Measurements from ENCODE around the gene GGNBP2.
"Not testable (repeated sequence)": the region's sequence is repeated elsewhere in the genome, so short reads cannot be mapped to it uniquely, and the experiment has no call there.

GGNBP2 gene, protein sequence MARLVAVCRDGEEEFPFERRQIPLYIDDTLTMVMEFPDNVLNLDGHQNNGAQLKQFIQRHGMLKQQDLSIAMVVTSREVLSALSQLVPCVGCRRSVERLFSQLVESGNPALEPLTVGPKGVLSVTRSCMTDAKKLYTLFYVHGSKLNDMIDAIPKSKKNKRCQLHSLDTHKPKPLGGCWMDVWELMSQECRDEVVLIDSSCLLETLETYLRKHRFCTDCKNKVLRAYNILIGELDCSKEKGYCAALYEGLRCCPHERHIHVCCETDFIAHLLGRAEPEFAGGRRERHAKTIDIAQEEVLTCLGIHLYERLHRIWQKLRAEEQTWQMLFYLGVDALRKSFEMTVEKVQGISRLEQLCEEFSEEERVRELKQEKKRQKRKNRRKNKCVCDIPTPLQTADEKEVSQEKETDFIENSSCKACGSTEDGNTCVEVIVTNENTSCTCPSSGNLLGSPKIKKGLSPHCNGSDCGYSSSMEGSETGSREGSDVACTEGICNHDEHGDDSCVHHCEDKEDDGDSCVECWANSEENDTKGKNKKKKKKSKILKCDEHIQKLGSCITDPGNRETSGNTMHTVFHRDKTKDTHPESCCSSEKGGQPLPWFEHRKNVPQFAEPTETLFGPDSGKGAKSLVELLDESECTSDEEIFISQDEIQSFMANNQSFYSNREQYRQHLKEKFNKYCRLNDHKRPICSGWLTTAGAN

GRCh38 chr17:36544307-36545076 is at the start of gene GGNBP2:
GGNBP2 (plus strand) TSS chr17:36544919; CDS start chr17:36545725, 806 bp downstream.
- no peak for FAIRE-seq

GRCh38 chr17:36495076-36495578 is 49.6 kb upstream of the GGNBP2 start:
- no peak for DNase-seq (ENCODE audit: insufficient read length, low spot score)
- no peak for FAIRE-seq

More at GRCh38 chr17:36544307-36545076, at the start of gene GGNBP2:
- DNase-seq (ENCODE audit: insufficient read length, low spot score), result peak; percentile 85

DNA sequence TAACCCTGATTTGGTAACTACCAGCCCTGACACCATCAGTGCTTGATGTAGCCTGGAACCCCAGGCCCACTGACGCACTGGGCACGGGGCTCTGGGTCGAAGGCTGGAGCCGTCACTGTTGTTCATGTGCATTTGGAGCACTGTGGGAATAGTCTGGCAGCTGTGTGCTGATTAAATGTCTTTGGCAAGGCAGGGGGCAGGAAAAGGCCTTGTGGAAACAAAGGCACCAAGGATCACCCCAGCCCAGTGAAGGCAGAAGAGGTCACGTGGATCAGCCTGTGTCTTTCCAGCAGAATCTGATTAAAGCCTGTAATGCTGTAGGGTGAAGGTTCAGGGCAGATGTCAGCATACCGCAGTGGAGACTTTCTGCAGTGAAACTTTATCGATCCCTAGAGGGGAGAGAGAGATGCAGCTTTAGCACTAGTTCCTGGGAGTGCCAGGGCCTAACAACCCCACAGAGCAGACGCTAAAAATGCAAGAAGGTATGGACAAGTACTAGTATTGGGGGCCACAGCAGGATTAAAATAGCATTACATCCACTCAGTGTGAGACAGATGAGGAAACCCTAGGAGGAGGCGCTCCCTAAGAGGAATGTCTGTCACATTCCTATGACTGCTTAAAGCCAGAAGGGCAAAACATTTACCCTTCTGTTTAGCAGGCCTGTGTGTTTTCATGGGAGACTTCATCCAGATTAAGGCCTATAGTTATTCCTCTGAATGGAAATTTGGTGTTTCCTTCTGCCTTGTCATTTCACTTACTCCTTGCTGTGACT is 48.5 kb upstream of the GGNBP2 start:
- no peak for DNase-seq (ENCODE audit: insufficient read length, low spot score)
- no peak for FAIRE-seq

DNA sequence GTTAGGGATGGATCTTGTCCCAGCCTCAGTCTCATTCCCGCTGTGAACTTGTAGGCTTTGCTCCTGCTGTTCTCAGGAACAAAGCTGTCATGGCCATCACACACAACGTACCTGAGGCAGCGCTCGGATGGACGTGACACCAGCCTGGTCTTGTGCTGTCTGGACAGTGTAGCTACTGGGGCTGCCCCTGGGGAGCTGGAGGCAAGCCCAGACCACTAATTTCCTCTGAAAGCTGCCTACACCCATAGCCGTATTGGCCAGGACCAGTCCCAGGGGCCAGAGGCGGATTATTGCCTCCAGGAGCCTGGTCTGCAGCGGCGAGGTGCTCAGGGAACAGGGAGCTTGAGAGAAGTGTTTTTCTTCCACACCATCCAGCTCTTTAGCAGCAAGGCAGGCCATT is 46.6 kb upstream of the GGNBP2 start:
- FAIRE-seq (no peak), DNase-seq (ENCODE audit: insufficient read length, low spot score) (no peak)

GRCh38 chr17:36498560-36499300 is 46.0 kb upstream of the GGNBP2 start:
- DNase-seq (ENCODE audit: insufficient read length, low spot score) (no peak), FAIRE-seq (no peak)

- FAIRE-seq, result no peak
Observed at GRCh38 chr17:36500745-36501225, 43.9 kb upstream of the GGNBP2 start.

DNA sequence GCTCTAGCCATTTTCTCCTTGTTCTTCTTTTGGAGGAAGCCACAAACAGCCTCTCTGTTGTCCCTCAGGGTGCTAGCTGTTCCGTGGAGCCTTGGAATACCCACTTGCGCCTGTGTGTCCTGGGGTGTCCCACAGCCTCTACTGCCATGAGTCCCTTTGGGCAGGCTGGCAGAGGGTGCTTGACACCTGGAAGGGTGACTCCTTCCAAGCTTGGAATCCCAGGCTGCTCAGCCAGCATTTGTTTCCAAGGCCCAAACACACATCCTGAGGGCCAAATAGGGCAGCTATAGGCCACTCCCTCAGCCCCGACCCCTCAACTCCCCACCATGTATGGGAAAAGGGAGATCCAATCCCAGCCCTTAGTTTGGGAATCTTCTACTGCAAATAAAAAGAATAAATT is 43.4 kb upstream of the GGNBP2 start:
- DNase-seq (ENCODE audit: insufficient read length, low spot score) (no peak), FAIRE-seq (no peak)

More at GRCh38 chr17:36500745-36501225, 43.9 kb upstream of the GGNBP2 start:
- no peak for DNase-seq (ENCODE audit: insufficient read length, low spot score)

- DNase-seq (ENCODE audit: insufficient read length, low spot score) (no peak), FAIRE-seq (no peak)
Observed at GRCh38 chr17:36501963-36502362, 42.8 kb upstream of the GGNBP2 start.

DNA sequence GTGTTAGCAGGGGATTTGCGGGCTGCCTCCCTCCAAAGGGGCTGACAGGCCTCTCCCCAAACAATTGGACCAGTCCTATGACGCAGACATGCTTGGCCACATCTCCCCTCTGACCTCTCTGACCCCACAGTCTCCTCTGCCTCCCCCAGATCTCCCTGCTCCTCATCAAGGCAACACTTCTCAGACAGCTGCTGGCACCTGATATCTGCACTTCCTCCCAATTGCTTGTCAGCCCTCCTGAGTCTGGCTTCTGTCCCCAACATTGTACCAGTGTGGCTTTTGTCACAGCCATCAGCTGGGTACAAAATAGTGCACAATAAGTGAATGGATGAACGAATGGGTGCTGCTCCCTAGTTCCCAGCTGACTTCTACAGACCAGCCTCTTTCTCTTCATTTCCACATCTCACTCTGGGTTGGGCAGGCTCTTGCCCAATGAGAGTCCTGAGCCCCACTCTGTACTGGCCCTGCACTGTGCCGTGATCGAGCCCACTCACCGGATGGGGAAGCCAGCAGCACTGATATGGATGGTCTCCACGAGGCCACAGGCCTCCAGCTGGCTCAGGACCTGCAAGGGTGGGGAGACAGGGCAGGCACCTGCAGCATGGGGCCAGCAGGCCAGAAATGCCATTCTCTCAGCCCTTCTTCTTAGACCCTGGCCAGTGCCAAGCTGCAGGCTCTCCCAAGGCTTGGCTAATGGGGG is 41.1 kb upstream of the GGNBP2 start:
- no peak for FAIRE-seq

DNA sequence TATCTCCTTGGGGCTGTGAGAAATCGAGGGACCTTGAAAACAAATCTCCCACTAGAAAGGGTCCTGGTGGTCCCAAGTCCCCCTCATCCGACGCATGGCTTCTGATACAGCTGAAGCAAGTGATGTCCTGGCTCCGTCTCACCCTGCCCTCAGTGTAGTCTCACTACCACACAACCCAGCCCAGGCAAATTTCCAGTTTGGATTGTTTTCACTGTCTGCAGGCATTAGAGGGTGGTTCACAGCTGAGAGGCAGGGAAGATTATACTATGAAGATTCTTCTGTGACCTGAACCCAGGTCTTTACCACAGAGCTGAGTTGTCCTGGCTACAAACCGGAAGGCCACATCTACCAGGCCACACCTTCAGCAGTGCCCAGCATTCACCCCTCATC is 40.6 kb upstream of the GGNBP2 start:
- DNase-seq (ENCODE audit: insufficient read length, low spot score) (no peak), FAIRE-seq (no peak)

More for the DNA sequence above, 41.1 kb upstream of the GGNBP2 start:
- no peak for DNase-seq (ENCODE audit: insufficient read length, low spot score)

- DNase-seq (ENCODE audit: insufficient read length, low spot score) (no peak), FAIRE-seq (no peak)
Observed at GRCh38 chr17:36505171-36505570, 39.5 kb upstream of the GGNBP2 start.

DNA sequence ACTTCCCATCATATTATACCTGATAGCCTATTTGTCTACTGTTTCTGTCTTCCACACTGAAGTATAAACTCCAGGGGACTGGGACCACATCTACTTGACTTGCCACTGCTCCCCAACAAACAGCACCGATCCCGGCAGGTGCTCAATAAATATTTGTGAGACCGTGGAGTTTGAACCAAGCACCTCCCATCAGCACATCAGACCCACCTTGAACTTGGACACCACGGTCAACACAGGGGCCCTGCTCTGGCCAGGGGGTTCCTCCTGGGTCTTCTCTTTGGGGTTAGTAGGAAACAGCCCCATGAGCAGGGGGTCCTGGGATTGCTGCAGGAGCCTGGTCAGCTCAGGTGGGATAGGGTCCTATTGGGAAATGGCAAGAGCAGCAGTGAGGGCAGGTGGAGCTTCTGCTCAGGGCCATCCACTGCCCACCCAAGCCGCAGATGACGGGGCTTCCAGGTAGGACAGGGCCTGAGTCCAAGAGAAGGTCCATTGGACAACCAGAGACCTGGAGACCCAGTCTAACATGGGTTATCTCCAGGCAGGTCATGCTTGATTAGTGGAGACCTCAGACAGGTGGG is 38.4 kb upstream of the GGNBP2 start:
- FAIRE-seq, result no peak

GRCh38 chr17:36506831-36507230 is 37.9 kb upstream of the GGNBP2 start:
- DNase-seq (ENCODE audit: insufficient read length, low spot score) (no peak), FAIRE-seq (no peak)

More for the DNA sequence above, 38.4 kb upstream of the GGNBP2 start:
- DNase-seq (ENCODE audit: insufficient read length, low spot score), result no peak

DNA sequence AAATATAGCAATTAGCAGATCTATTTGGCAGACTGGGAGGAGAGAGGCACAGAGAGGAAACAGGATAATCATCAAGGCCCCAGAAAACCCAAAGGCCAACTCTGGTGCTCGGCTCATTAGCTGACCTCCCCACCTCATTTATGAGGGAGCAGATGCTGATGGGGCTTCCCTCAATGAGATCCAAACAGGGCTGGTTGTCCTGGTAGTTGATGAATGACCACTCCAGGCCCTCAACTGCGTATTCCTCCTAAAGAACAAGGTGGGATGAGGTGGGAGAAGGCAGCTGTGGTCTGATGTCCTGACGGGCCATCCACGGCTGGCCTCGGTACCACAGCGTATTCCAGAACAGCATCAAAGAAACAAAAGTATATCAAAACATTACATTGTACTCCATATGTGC is 37.5 kb upstream of the GGNBP2 start:
- DNase-seq (ENCODE audit: insufficient read length, low spot score) (no peak), FAIRE-seq (no peak)

- FAIRE-seq, result not testable (repeated sequence)
Observed at GRCh38 chr17:36508439-36508838, 36.3 kb upstream of the GGNBP2 start.

DNA sequence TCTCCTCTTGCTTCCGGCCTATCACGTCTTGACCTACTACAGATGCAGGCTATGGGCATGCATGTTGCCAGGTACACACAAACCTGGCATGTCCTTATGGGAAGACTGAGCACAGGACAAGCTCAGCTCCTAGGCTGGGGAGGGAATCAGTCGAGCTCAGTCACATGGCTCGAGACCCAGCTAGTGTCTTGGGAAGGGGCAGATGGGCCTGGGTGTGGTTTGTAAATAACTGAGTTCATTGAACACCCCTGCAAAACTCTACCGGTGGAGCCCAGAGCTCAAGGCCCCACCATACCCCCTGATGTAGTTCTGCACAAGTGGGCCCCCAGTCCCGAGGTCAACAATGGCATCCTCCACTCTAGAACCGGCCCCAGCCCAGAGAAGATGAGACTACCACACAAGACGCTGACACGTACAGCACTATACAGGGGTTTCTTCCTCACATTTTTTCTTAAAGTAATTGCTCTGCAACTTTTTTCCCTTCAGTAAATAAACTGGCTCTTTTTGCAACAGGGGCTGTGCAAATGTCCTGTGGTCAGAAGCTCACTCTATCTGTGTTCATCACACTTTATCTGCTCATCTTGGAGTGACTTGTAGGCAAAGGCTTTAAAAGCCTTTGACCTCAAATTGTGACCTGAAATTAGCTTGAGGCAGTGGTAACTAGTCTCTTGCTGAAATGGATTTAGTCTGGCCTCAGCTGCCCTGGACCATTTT is 35.3 kb upstream of the GGNBP2 start:
- DNase-seq (ENCODE audit: insufficient read length, low spot score) (no peak), FAIRE-seq (no peak)

More at GRCh38 chr17:36508439-36508838, 36.3 kb upstream of the GGNBP2 start:
- DNase-seq (ENCODE audit: insufficient read length, low spot score), result not testable (repeated sequence)

DNA sequence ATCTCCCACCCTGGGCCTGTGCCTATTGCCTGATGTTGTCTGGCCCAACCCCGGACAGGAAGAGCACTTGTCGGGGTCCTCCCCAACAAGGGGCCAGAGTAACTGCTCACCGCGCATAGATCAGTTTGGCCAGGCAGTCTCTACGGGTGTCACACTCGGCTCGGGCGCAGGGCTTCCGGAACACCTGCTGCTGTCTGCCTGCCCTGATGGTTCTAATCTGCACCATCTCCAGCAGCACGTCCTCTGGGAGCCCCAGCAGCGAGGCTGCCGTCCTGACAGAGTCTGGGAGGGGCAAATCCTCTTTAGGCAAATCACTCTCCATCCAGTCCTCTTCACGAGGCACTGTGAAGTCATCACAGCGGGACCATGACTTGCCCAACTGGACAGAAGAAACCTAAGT is 34.1 kb upstream of the GGNBP2 start:
- no peak for FAIRE-seq

GRCh38 chr17:36511216-36511615 is 33.5 kb upstream of the GGNBP2 start:
- FAIRE-seq, result no peak

More for the DNA sequence above, 34.1 kb upstream of the GGNBP2 start:
- DNase-seq (ENCODE audit: insufficient read length, low spot score), result no peak

More at GRCh38 chr17:36511216-36511615, 33.5 kb upstream of the GGNBP2 start:
- DNase-seq (ENCODE audit: insufficient read length, low spot score), result no peak

Data from HTR-8/SVneo (cell line).